IPS DF 19.7 (cell line): ENCODE data around the gene SEC11C.

ENCODE experiments used
- DNase-seq: peaks from one replicate; pipeline ENCODE4 v3.0.0-alpha.2; 2013; ENCODE audit warnings: low read depth, low spot score

The SEC11C gene

DNA sequence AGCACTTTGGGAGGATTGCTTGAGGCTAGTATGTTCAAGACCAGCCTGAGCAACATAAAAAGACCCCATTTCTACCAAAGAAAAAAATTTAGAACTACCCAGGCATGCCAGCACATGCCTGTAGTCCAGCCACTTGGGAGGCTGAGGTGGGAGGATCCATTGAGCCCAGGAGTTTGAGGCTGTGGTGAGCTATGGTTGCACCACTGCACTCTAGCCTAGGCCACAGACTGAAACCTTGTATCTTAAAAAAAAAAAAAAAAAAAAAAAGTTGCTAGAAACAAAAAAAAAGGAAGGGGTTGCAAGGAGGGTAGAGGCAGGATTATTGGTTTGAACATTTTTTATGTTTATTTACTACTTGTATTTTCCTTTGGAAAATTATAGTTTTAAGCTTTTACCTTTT lies 4.8 kb downstream of the SEC11C start:
- no peak for DNase-seq

DNA sequence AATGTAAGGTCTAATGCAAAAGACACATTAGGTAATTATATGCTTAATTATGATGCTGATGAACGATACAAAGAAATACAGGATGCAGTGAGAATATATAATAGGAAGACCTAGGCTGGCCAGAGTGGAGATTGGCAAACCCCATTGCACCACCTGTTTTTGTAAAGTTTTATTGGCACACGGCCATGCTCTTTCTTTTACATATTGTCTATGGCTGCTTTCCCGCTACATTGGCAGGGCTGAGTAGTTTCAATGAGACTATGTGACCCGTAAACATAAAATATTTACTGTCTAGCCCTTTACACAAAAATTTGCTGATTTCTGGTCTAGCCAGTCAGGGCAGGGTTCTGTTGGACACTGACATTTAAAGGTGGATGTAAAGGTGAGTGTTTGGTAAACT lies 5.4 kb downstream of the SEC11C start:
- DNase-seq = no peak

DNA sequence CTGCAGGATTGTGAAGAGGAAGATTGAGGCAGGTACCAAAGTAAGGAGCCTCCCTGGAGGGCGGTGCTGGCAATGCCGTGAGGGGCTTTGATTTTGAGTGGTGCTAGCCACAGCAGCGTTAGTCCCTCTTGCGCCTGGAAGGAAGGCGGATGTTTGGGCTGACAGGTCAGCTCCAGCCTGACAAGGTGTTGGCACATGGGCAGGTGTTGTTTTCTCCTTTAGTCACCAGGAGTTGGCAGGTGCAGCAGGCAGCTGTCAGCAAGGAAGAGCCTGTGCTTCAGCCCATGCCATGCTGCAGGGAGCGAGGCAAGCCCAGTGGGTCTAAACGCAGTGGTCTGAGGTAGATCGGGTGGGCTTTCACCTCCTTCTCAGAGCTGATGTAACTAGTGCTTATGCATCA lies 8.5 kb downstream of the SEC11C start:
- no peak for DNase-seq

DNA sequence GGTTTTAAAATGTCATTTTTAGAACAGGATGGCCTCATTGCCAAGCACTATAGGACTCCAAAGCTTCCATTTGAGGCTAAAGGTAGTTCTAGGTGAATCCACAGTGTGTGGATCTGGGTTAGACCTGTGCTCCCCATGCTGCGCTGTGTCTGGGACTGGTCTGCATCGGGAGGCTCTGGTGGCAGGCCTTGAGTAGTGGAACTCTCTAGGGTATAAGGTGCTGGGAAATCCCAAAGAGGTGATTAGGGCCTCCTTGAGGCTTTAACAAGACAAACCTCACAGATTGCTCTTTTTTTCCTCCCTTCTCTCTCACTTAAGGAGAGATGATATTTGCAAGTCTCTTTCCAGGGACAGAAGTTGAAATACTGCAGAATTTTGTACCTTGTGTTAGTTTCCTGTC lies 9.3 kb downstream of the SEC11C start:
- no peak for DNase-seq

DNA sequence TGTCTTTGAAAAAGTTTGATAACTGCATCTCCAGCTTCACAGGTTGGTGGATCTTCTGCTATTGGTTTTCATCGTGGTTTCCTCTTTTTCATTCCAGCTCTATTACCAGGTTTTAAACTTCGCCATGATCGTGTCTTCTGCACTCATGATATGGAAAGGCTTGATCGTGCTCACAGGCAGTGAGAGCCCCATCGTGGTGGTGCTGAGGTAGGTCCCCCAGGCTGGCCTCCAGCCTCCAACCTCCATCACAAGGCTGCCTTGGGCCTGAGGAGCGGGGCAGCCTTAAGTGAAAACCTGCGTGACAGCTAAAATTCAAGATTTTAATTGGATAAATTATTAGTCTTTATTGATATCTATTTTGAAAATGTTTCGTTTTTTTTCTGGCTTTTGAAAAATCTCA lies 9.7 kb downstream of the SEC11C start:
- DNase-seq = no peak

DNA sequence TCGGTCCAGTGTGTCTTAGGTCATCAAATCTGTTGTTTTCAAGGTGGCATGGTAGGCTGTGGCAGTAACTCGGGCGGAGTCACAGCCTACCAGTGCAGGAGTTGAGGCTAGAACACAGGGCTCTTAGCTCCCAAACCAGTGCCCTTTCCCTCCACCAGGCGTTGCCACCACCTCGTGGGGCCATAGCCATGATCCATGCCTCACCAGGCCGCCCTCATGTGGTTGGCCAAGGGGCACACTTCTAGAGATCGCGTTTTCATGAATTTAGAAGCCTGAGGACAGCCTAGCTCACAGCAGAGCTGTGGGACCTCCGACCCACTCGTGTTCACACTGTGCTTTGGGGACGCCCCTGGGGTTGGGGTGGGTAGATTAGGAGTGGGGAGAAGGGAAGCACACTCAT lies 10.6 kb downstream of the SEC11C start:
- no peak for DNase-seq

DNA sequence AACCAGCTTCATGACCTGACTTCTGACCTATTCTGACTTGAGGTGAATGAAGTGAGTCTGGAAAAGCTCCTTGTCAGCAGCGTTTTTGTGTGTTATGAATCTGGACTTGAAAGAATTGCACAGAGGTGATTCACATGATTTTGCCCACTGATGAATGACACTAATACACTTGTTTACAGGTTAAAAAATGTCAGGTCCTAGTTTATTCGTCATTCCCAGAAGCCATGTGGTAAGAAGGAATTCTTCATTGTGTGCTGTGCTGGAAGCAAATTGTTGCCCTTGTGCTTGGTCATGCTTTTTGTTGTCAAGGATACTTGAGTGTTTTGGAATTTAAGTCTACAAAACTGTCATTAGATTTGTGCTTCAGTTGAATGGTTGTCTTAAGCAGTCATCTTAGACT lies 15.5 kb downstream of the SEC11C start:
- no peak for DNase-seq

DNA sequence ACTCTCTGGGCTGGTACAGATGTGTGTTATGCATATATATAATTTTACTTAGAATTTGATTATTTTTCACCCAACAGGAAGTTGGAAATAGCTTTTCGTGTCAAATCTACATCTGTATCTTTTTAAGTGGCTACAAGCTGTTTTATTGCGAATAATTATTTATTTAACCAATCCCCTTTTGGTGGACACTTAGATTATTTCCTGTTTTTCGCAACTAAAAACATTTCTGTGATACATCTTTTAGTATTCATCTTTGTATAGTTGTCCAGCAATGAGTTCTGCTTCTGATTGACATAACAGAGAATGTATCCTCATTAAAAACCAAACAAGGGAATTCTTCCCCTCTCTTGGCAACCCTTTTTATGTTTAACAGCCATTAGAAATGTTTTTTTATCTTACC lies 16.6 kb downstream of the SEC11C start:
- DNase-seq = no peak

DNA sequence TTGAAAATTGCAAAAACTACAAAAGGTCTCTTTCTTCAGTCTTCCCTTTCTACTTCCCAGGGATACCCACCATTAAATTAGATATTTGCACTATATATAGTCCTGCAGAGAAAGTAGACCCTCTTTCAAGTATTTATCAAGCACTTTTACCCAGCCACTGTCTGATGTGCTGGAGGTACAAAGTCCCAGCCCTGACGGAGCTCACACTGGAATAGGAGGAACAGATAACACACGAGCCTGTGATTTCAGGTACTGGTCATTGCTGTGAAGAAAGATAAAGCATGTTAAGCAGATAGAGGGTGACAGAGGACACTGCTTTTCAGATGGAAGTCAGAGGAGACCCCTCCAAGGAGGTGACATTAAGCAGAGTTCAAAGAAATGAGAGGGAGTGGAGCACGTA lies 19.6 kb downstream of the SEC11C start:
- no peak for DNase-seq

DNA sequence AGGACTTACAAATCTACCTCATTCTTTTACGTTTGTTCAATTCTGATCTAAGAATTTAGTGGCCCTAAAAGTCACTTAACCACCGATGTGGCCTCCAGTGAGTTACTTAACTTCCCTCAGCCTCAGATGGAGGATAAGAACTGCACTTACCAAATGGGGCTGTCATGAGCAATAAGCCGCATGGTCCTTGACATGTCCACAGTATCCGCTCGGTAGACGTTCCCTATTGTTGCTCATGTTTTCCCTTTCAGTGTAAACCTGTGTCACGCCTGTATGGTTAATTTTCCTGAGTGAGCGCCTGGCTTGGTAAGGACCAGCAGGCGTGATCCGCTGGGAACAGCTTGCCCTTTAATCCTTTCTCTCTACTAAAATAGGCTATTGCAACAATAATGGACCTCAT lies 20.3 kb downstream of the SEC11C start:
- DNase-seq = no peak

DNA sequence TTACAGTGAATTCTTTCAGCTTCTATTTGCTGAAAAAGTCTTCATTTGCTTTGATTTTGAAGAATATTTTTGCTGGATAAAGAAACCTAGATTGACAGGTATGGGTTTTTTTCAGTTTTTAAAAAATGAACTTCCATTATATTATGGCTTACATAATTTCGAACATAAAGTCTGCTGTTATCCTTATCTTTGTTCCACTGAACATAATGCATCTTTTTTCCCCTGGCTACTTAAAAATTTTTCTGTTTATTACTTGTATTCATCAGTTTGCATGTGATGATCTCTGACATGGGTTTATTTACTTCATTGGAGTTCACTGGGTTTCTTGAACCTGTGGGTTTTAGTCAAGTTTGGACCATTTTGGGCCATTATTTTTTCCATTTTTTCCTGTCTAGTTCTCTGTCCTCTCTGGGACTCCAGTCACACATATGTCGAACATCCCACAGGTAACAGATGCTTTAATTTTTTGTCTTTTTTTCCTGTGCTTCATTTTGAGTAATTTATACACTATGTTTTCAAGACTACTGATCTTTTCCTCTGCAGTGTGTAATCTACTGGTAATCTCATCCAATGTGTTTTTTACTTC lies 33.1 kb downstream of the SEC11C start:
- no peak for DNase-seq

DNA sequence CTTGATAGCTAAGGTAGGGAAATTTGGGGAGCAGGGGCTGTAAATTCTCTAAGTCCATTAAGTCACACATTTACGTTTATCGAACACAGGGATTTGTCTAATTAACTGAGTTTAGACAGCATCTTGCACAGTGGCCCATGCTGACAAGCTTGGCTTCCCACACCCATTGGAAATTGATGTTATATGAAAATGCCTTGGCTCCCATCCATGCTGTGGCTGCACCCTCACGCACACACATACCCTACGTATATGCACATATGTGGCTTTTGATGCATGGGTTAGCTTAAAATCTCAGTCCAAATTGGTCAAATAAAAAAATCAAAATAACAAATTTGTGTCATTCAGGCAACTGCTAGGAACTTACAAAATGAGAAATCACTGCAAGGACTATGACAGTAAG lies 37.8 kb downstream of the SEC11C start:
- DNase-seq = no peak

DNA sequence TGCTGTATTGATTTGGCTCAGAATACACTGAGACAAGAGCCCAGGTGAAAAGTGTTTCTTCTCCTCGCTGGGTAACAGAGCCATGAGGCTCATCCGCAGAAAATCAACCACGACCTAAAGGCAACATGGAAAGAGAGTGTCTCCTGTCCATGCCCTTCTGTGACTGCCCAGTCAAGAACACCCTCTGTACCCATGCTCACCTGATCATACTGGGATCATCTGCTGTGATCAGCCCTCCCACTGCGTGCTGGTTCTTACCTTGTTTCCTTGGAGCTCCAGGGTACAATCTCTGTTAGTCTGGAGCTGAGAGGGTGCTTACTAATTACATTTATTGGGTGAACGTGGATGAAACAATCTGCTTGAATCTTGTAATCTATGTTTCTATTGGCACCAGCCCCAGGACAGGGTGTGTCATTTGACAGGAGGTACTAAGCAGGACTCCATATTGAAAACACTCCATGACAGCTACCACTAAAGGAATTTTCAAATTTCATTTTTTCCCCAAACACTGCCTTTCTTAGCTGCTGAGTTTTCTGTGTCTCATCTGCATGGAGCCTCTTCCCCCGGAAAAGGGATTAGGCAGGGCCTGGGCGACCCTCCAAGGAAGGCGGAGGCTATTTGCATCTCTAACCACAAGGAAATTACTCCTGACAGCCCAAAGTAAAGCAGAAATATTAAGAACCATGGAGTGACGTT lies 40.6 kb downstream of the SEC11C start:
- no peak for DNase-seq

DNA sequence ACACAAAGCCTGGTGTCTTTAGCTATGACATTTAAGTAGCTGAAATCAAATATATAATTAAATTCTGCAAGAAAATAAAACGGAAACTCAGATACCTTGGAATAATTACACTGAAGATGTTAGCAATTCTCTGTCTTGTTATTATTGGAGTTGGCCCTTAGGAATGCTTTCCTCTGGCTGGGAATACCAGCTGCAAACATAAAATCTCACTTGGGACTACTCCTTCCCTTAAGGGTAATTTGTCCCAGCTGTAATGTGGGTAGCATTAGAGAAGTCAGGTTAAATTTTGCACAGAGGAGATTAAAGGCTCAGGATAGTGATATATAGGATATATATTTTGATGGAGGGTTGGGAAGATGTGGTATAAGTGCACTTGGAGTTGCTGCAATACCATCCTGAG lies 43.0 kb downstream of the SEC11C start:
- no peak for DNase-seq

DNA sequence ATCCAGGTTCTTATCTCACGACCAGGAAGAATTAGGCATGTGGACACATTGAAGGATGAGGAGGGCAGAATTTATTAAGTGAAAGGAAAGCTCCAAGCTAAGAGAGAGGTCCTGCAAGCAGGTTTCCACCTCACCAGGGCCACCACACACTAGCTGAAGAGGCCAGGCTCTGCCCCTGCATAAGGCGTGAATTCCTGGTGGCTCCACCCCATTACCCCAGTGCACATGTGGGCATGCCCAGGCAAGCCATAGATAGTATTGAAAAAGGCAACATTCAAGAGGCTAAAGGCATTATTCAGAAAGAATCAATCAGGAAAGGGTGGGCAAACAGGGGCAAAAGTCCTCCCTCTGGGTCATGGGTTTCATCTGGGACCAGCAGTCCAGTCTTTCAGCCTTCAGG lies 49.3 kb downstream of the SEC11C start:
- no peak for DNase-seq

DNA sequence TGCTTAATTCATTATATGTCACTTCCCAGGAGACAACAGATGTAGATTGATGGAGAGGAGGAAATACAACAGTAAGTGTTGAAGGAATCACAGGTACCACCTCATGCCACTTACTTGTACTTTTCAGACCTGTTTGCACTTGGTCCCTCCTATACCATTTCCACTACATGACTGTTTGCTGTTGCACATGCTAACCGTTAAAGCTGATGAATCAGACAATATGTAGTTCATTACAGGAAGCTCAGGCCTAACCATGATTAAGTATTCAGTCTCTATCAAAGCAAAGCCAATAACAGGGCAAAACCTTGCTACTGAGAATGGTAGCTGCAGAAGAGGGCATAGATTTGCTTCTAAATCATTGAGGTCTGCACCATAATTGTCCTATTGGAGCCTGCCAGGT lies 50.1 kb downstream of the SEC11C start:
- DNase-seq = no peak

DNA sequence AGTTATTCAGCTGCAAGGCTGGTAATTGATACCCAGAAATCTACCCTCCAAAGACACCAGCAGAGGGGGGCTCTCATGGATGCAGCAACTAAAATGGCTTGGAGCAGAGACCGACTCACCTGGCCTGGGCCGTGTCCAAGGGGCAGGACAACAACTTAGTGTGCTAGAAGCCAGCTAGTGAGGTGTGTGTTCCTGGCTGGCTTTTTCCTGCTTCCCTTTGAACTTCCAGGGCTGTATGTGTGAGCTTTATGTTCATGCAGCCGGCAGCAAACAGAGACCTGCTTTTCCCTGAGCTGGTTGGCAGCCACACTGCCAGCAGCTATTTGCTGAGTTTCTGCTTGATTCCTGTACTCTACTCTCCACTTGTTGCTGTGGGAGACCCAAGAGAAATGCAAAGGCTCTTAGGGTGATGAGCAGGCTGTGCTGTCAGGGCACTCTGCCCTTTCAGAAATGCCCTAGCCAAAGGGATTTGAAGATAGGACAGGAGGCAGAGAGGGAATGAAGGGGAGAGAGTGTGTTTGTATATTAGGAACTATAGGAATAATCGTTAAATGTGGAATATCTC lies 56.6 kb downstream of the SEC11C start:
- no peak for DNase-seq

DNA sequence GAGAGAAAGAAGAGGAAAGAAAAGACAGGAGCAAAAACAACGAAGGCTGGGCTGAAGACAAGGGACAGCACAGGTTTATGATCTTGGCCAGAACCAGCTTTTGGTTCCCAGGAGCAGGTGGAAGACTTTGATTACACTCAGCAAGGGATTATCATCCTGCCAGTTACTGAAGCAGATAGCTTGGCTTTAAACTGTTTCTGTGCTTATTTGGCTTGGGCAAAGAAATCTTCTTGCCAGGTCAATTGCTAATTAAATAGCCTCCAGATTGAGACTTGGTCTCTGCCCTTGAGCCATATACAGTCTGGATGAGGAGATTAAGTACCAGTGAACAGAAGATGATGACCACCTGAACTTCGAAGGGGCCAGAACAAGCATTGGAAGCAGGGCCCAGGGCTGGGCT lies 58.0 kb downstream of the SEC11C start:
- no peak for DNase-seq

DNA sequence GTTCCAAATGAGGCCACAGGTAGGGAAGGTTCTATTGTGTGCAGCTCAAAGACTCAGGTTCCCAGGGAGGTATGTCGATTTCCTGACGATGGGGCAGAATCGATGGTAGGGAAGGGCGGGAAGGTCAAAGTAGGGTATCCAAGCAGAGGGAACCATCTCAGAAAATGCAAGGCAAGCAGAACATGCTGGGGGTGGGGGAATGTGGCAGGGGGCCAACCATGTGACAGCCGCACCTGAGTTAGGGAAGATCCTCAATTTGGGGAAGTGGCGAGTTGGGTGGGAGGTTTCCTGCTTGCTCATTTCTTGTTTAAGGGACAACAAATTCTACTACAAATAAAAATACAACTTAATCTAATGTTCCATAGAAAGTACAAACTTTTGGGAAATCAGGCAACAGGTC lies 58.5 kb downstream of the SEC11C start:
- DNase-seq = no peak

DNA sequence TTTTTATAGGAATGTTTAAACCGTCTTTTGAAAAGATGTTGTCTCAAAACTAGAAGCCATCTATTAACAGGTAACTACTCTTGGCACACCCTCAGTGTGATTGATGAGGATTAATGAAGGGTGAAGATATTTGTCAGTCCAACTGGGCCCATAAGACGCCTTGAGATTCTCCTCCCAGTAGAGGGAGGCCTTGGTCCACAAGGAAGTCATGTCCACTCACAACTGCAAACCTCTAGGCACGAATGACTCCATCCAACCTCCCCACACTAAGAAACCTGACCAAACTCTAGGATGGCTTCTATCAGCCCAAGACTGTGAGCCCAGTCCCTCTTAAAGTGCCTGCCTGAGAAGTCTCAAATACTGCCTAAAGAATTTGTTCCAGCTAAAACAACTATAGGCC lies 61.1 kb downstream of the SEC11C start:
- no peak for DNase-seq

DNA sequence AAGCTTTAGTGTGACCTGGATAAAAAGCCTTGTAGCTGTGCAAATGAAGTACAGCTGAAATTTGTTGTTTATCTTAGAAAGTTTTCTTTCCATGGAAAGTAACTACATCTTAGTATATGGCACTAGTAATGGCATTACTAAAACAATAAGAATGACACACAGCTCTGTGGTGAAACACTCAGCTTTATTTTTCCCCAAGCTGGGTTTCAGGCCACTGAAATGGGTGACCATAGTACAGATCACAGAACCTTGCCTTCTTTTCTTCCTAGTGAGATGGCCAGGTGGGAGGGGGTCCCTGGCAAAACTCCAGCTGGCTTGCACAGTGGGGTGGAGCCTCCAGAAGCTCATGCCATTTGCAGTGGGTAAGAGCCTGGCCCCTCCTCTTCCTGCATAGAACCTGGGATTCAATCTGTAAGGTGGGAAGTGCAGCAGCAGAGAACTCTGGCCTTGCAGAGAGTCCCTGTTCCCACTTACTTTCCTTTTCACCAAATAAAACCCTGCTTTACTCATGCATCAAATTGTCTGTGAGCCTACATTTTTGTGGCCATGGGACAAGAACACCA lies 62.7 kb downstream of the SEC11C start:
- DNase-seq = no peak

DNA sequence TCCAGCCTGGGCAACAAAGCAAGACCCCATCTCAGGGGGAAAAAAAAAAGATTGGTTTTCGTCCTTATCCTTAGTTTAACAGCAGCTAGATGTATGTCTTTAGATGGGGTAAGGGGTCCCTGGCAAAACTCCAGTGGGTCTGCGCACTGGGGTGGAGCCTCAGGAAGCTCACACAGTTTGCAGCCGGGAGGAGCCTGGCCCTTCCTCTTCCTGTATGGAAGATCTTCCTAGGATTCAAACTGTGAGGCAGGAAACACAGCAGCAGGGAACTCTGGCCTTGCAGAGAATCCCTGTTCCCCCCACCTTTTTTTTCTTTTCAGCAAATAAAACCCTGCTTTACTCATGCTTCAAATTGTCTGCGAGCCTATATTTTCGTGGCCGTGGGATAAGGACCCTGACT lies 67.8 kb downstream of the SEC11C start:
- DNase-seq = no peak
